ENCODE data around the gene ABCG2. TPM values are rescaled to one million over a fixed set of nuclear protein-coding genes. Genes with fewer than 3 reads are reported as not detected.

ABCG2 gene
- total RNA-seq, 8 experiments from 2014 or later = 0.05 to 39.6 (median 0.31) TPM

- Histone ChIP-seq H3K4me3 (no peak overlapping the region), H3K27ac (no peak overlapping the region), H3K4me1 (replicated peaks in 1 of 2) (no peaks in the 10 kb centered on the region)
- in situ Hi-C loops (cut with MboI; ENCODE audit: low pct_unique_long_range_greater_than_20kb in 2 of 9, low sequenced_read_pairs in 9 of 9, unreplicated experiment in 9 of 9) = no loop called here
- no peak for ATAC-seq (replicated peaks in 6 of 8)
- 76 to 100% (median 87%) methylated on average over 2 to 6 of the region's 6 CpGs; no CpG with 5 or more reads in 1 of the 10 experiments for WGBS, 10 experiments
Measured at GRCh38 chr4:88188738-88189417, 30.4 kb upstream of the ABCG2 start.

GRCh38 chr4:88187766-88188165, 29.3 kb upstream of the ABCG2 start:
- ATAC-seq (replicated peaks in 6 of 8) = no peak
- Histone ChIP-seq H3K27ac (no peak overlapping the region), H3K4me1 (replicated peaks in 1 of 2) (no peaks in the 10 kb centered on the region), H3K4me3 (no peak overlapping the region)
- 15 to 100% (median 82%) methylated on average over 1 of the region's 1 CpG; no CpG with 5 or more reads in 2 of the 10 experiments for WGBS, 10 experiments
- in situ Hi-C loops (cut with MboI; ENCODE audit: low pct_unique_long_range_greater_than_20kb in 2 of 9, low sequenced_read_pairs in 9 of 9, unreplicated experiment in 9 of 9) = no loop called here

GRCh38 chr4:88185906-88186305, 27.5 kb upstream of the ABCG2 start:
- Histone ChIP-seq H3K4me3 (no peak overlapping the region), H3K27ac (no peak overlapping the region), H3K4me1 (replicated peaks in 1 of 2) (no peaks in the 10 kb centered on the region)
- in situ Hi-C loops (cut with MboI; ENCODE audit: low pct_unique_long_range_greater_than_20kb in 2 of 9, low sequenced_read_pairs in 9 of 9, unreplicated experiment in 9 of 9) = no loop called here
- ATAC-seq (replicated peaks in 6 of 8) = no peak

GRCh38 chr4:88179261-88179660, 20.8 kb upstream of the ABCG2 start:
- in situ Hi-C loops (cut with MboI; ENCODE audit: low pct_unique_long_range_greater_than_20kb in 2 of 9, low sequenced_read_pairs in 9 of 9, unreplicated experiment in 9 of 9) = no loop called here
- no peak overlapping the region for H3K4me3 ChIP-seq
- ATAC-seq (replicated peaks in 6 of 8) = no peak
- H3K4me1 ChIP-seq (replicated peaks in 1 of 2) = no peaks in the 10 kb centered on the region
- no peak overlapping the region for H3K27ac ChIP-seq
- 92 to 100% (median 96%) methylated on average over 1 to 4 of the region's 4 CpGs; no CpG with 5 or more reads in 1 of the 10 experiments for WGBS, 10 experiments

GRCh38 chr4:88178626-88179231, 20.3 kb upstream of the ABCG2 start:
- Histone ChIP-seq H3K27ac (no peak overlapping the region), H3K4me3 (no peak overlapping the region), H3K4me1 (replicated peaks in 1 of 2) (no peaks in the 10 kb centered on the region)
- ATAC-seq (replicated peaks in 6 of 8) = peak in 3 of 8 experiments; percentile 11 to 59 (median 47)
- in situ Hi-C loops (cut with MboI; ENCODE audit: low pct_unique_long_range_greater_than_20kb in 2 of 9, low sequenced_read_pairs in 9 of 9, unreplicated experiment in 9 of 9) = no loop called here
- WGBS, 10 experiments = 50 to 89% (median 60%) methylated on average over 1 of the region's 2 CpGs; no CpG with 5 or more reads in 7 of the 10 experiments

GRCh38 chr4:88177983-88178625, 19.7 kb upstream of the ABCG2 start:
- in situ Hi-C loops (cut with MboI; ENCODE audit: low pct_unique_long_range_greater_than_20kb in 2 of 9, low sequenced_read_pairs in 9 of 9, unreplicated experiment in 9 of 9) = no loop called here
- no peak overlapping the region for H3K4me3 ChIP-seq
- H3K4me1 ChIP-seq (replicated peaks in 1 of 2) = no peaks in the 10 kb centered on the region
- peak in 3 of 8 experiments; percentile 77 to 99 (median 99) for ATAC-seq (replicated peaks in 6 of 8)
- H3K27ac ChIP-seq = no peak overlapping the region
- 17 to 100% (median 77%) methylated on average over 1 to 4 of the region's 4 CpGs; no CpG with 5 or more reads in 2 of the 10 experiments for WGBS, 10 experiments

- Histone ChIP-seq H3K4me3 (no peak overlapping the region), H3K4me1 (replicated peaks in 1 of 2) (no peaks in the 10 kb centered on the region), H3K27ac (no peak overlapping the region)
- in situ Hi-C loops (cut with MboI; ENCODE audit: low pct_unique_long_range_greater_than_20kb in 2 of 9, low sequenced_read_pairs in 9 of 9, unreplicated experiment in 9 of 9) = no loop called here
- no peak for ATAC-seq (replicated peaks in 6 of 8)
Measured at GRCh38 chr4:88172987-88173386, 14.5 kb upstream of the ABCG2 start.

- no peaks in the 10 kb centered on the region for H3K4me1 ChIP-seq (replicated peaks in 1 of 2)
- H3K4me3 ChIP-seq = no peak overlapping the region
- in situ Hi-C loops (cut with MboI; ENCODE audit: low pct_unique_long_range_greater_than_20kb in 2 of 9, low sequenced_read_pairs in 9 of 9, unreplicated experiment in 9 of 9) = no loop called here
- WGBS, 10 experiments = 20 to 86% (median 52%) methylated on average over 1 to 2 of the region's 2 CpGs
- H3K27ac ChIP-seq = no peak overlapping the region
- ATAC-seq (replicated peaks in 6 of 8) = no peak
Measured at GRCh38 chr4:88171206-88171605, 12.8 kb upstream of the ABCG2 start.

GRCh38 chr4:88169298-88169697, 10.9 kb upstream of the ABCG2 start:
- WGBS, 10 experiments = 25 to 100% (median 79%) methylated on average over 1 to 2 of the region's 2 CpGs; no CpG with 5 or more reads in 3 of the 10 experiments
- no peak for ATAC-seq (replicated peaks in 6 of 8)
- Histone ChIP-seq H3K4me1 (replicated peaks in 1 of 2) (no peaks in the 10 kb centered on the region), H3K27ac (no peak overlapping the region), H3K4me3 (no peak overlapping the region)
- in situ Hi-C loops (cut with MboI; ENCODE audit: low pct_unique_long_range_greater_than_20kb in 2 of 9, low sequenced_read_pairs in 9 of 9, unreplicated experiment in 9 of 9) = no loop called here

- 42 to 100% (median 66%) methylated on average over 2 to 3 of the region's 3 CpGs; no CpG with 5 or more reads in 1 of the 10 experiments for WGBS, 10 experiments
- H3K27ac ChIP-seq = no peak overlapping the region
- H3K4me3 ChIP-seq = no peak overlapping the region
- peaks cover 0 to 11% of the 10 kb centered on the region in 2 donors for H3K4me1 ChIP-seq (replicated peaks in 1 of 2)
- in situ Hi-C loops (cut with MboI; ENCODE audit: low pct_unique_long_range_greater_than_20kb in 2 of 9, low sequenced_read_pairs in 9 of 9, unreplicated experiment in 9 of 9) = no loop called here
- ATAC-seq (replicated peaks in 6 of 8) = peak in 2 of 8 experiments; percentile 79 to 85
Measured at GRCh38 chr4:88166608-88167007, 8.2 kb upstream of the ABCG2 start.

- H3K4me3 ChIP-seq = no peak overlapping the region
- H3K4me1 ChIP-seq (replicated peaks in 1 of 2) = peaks cover 4 to 11% of the 10 kb centered on the region in 2 donors
- in situ Hi-C loops (cut with MboI; ENCODE audit: low pct_unique_long_range_greater_than_20kb in 2 of 9, low sequenced_read_pairs in 9 of 9, unreplicated experiment in 9 of 9) = no loop called here
- ATAC-seq (replicated peaks in 6 of 8) = no peak
- no peak overlapping the region for H3K27ac ChIP-seq
- 10 to 67% (median 29%) methylated on average over 1 to 6 of the region's 6 CpGs; no CpG with 5 or more reads in 2 of the 10 experiments for WGBS, 10 experiments
Measured at GRCh38 chr4:88163336-88163735, 4.9 kb upstream of the ABCG2 start.

- no peak overlapping the region for H3K27ac ChIP-seq
- in situ Hi-C loops (cut with MboI; ENCODE audit: low pct_unique_long_range_greater_than_20kb in 2 of 9, low sequenced_read_pairs in 9 of 9, unreplicated experiment in 9 of 9) = no loop called here
- no peak for ATAC-seq (replicated peaks in 6 of 8)
- H3K4me3 ChIP-seq = no peak overlapping the region
- peaks cover 4 to 11% of the 10 kb centered on the region in 2 donors for H3K4me1 ChIP-seq (replicated peaks in 1 of 2)
Measured at GRCh38 chr4:88162626-88163025, 4.2 kb upstream of the ABCG2 start.

GRCh38 chr4:88159229-88159725, 838 bp upstream of the ABCG2 start:
- in situ Hi-C loops (cut with MboI; ENCODE audit: low pct_unique_long_range_greater_than_20kb in 2 of 9, low sequenced_read_pairs in 9 of 9, unreplicated experiment in 9 of 9) = no loop called here
- no peak overlapping the region for H3K27ac ChIP-seq
- peak in 3 of 8 experiments; percentile 70 to 80 (median 78) for ATAC-seq (replicated peaks in 6 of 8)
- 0 to 90% (median 20%) methylated on average over 2 to 12 of the region's 14 CpGs; no CpG with 5 or more reads in 2 of the 10 experiments for WGBS, 10 experiments
- peaks cover 4 to 11% of the 10 kb centered on the region in 2 donors for H3K4me1 ChIP-seq (replicated peaks in 1 of 2)
- peak overlapping the region; percentile 37 to 47 (median 41) for H3K4me3 ChIP-seq
